Smooth muscle cell (in vitro differentiated cells): Measurements from ENCODE around the gene ATP9A. TPM values are rescaled to one million over a fixed set of nuclear protein-coding genes. Genes with fewer than 3 reads are reported as not detected.

Experiments
- DNase-seq: peaks from one replicate; lab custom pipeline; 2025; ENCODE audit not compliant: unreplicated experiment; lab: John Stamatoyannopoulos, UW
- H2AFZ ChIP-seq: fragments of 200-600 bp; sonication (generic); 2 replicates; pipeline ENCODE4 v1.6.0; 2016; ENCODE audit warnings: antibody characterized with exemption, low read depth, mild to moderate bottlenecking
- H3F3A ChIP-seq: fragments of 200-600 bp; sonication (generic); 2 replicates; pipeline ENCODE4 v1.6.0; 2017; ENCODE audit warnings: antibody characterized with exemption, low read depth
- H3K27ac ChIP-seq: fragments of 200-600 bp; sonication (generic); 2 replicates; pipeline ENCODE4 v1.5.1; 2016; ENCODE audit warnings: low read depth, mild to moderate bottlenecking
- H3K27me3 ChIP-seq: fragments of 200-600 bp; sonication (generic); 2 replicates; pipeline ENCODE4 v1.6.1; 2016; ENCODE audit warnings: low read depth, mild to moderate bottlenecking
- H3K36me3 ChIP-seq: fragments of 200-600 bp; sonication (generic); 2 replicates; pipeline ENCODE4 v1.5.1; 2016; ENCODE audit warnings: low read depth
- H3K4me1 ChIP-seq: fragments of 200-600 bp; sonication (generic); 2 replicates; pipeline ENCODE4 v1.5.1; 2016; ENCODE audit warnings: low read depth
- H3K4me2 ChIP-seq: fragments of 200-600 bp; sonication (generic); 2 replicates; pipeline ENCODE4 v1.6.0; 2016; ENCODE audit warnings: mild to moderate bottlenecking
- H3K4me3 ChIP-seq: fragments of 200-600 bp; sonication (generic); 2 replicates; pipeline ENCODE4 v1.5.1; 2016; ENCODE audit warnings: mild to moderate bottlenecking
- H3K79me2 ChIP-seq: fragments of 200-600 bp; sonication (generic); 2 replicates; pipeline ENCODE4 v1.6.0; 2016; ENCODE audit warnings: low read depth, mild to moderate bottlenecking
- H3K9ac ChIP-seq: fragments of 200-600 bp; sonication (generic); 2 replicates; pipeline ENCODE4 v1.6.0; 2016; ENCODE audit warnings: low read depth
- H3K9me3 ChIP-seq: fragments of 200-600 bp; sonication (generic); replicated peaks from 2 replicates; pipeline ENCODE4 v1.5.1; 2016; ENCODE audit warnings: low read depth
- H4K20me1 ChIP-seq: fragments of 200-600 bp; sonication (generic); 2 replicates; pipeline ENCODE4 v1.6.0; 2016; ENCODE audit warnings: low read depth
- WGBS: methylation state at CpG from one replicate; pipeline ENCODE4 v1.1.7; 2016; ENCODE audit warnings: low lambda C conversion rate; 5-methylcytosine and 5-hydroxymethylcytosine counted together
- polyA plus RNA-seq: library from polyadenylated mRNA; unstranded; fragments of >200 nt; fragmentation: Nextera tagmentation; extraction: Ambion mirVana; gene quantifications from 2 replicates; pipeline ENCODE4 v1.2.1, GENCODE V29; 2016
- total RNA-seq: library from RNA; depleted of rRNA; stranded (reverse); fragments of >200 nt; gene quantifications from 2 replicates; pipeline ENCODE4 v1.2.3, GENCODE V29; 2014
- TF ChIP-seq, protein P1 (sequence below): fragments of 200-600 bp; sonication (generic); IDR thresholded peaks from 2 replicates; pipeline ENCODE4 v1.5.1; 2017; ENCODE audit warnings: borderline replicate concordance, mild to moderate bottlenecking, antibody characterized with exemption; ENCODE audit not compliant: insufficient read depth, poor library complexity, severe bottlenecking

ATP9A gene
- total and polyA plus RNA-seq, 2 experiments from 2014 or later, result 3.4 to 8.0 TPM

DNA sequence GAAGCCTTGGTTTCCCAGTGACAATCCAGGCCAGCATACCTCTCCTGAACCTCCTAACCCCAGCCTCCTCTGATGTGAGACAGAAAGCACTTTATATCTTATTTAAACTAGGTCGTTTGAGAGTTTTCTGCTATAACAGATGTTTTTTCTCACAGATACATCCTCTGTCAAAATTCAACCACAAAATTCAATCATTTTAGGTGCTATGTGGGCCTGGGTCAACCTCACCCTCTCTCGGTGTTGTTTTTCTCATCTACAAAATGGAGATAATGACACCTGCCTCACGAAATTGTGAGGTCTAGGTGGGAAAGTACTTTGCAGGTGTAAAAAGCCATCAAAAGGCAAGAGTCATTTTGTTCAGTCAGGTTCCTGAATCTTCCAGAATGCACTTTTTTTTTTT lies 179.4 kb downstream of the ATP9A start:
- DNase-seq, result no peak
- 81% methylated on average over 3 of the region's 3 CpGs for WGBS

GRCh38 chr20:51587145-51587544 lies 181.0 kb downstream of the ATP9A start:
- H3K4me2 ChIP-seq, result no peak overlapping the region
- H3K36me3 ChIP-seq, result no peaks in the 10 kb centered on the region
- H3K27ac ChIP-seq, result peak overlapping the region; percentile 90
- H3K4me1 ChIP-seq, result no peaks in the 10 kb centered on the region
- no peak overlapping the region for H3K9ac ChIP-seq
- H4K20me1 ChIP-seq, result no peaks in the 10 kb centered on the region
- no peaks in the 10 kb centered on the region for H3K9me3 ChIP-seq
- H2AFZ ChIP-seq, result no peak overlapping the region
- no peak for DNase-seq
- WGBS, result 97% methylated on average over 4 of the region's 4 CpGs
- TF ChIP-seq, protein P1, sequence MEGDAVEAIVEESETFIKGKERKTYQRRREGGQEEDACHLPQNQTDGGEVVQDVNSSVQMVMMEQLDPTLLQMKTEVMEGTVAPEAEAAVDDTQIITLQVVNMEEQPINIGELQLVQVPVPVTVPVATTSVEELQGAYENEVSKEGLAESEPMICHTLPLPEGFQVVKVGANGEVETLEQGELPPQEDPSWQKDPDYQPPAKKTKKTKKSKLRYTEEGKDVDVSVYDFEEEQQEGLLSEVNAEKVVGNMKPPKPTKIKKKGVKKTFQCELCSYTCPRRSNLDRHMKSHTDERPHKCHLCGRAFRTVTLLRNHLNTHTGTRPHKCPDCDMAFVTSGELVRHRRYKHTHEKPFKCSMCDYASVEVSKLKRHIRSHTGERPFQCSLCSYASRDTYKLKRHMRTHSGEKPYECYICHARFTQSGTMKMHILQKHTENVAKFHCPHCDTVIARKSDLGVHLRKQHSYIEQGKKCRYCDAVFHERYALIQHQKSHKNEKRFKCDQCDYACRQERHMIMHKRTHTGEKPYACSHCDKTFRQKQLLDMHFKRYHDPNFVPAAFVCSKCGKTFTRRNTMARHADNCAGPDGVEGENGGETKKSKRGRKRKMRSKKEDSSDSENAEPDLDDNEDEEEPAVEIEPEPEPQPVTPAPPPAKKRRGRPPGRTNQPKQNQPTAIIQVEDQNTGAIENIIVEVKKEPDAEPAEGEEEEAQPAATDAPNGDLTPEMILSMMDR, result no peak
- no peaks in the 10 kb centered on the region for H3K79me2 ChIP-seq
- peaks cover 6% of the 10 kb centered on the region for H3F3A ChIP-seq
- H3K4me3 ChIP-seq, result no peak overlapping the region
- no peaks in the 10 kb centered on the region for H3K27me3 ChIP-seq

More for the DNA sequence above, 179.4 kb downstream of the ATP9A start:
- Histone ChIP-seq H3K79me2 (no peaks in the 10 kb centered on the region), H3K27ac (no peak overlapping the region), H3K4me2 (no peak overlapping the region), H3K36me3 (no peaks in the 10 kb centered on the region), H2AFZ (no peak overlapping the region), H3K27me3 (no peaks in the 10 kb centered on the region), H3F3A (peaks cover 6% of the 10 kb centered on the region), H4K20me1 (no peaks in the 10 kb centered on the region), H3K9ac (no peak overlapping the region), H3K4me3 (no peak overlapping the region), H3K9me3 (no peaks in the 10 kb centered on the region), H3K4me1 (no peaks in the 10 kb centered on the region)
- TF ChIP-seq, protein P1, result no peak

- H3K4me1 ChIP-seq, result no peaks in the 10 kb centered on the region
- no peaks in the 10 kb centered on the region for H3K79me2 ChIP-seq
- no peaks in the 10 kb centered on the region for H3K36me3 ChIP-seq
- 10% methylated on average over 4 of the region's 4 CpGs for WGBS
- peak overlapping the region; percentile 5 for H3K9ac ChIP-seq
- TF ChIP-seq, protein P1, result no peak
- peak overlapping the region; percentile 90 for H3K27ac ChIP-seq
- H2AFZ ChIP-seq, result no peak overlapping the region
- no peaks in the 10 kb centered on the region for H3K27me3 ChIP-seq
- H3K4me3 ChIP-seq, result no peak overlapping the region
- DNase-seq, result no peak
- no peaks in the 10 kb centered on the region for H4K20me1 ChIP-seq
- no peak overlapping the region for H3K4me2 ChIP-seq
- H3K9me3 ChIP-seq, result no peaks in the 10 kb centered on the region
- H3F3A ChIP-seq, result peaks cover 6% of the 10 kb centered on the region
Observed at GRCh38 chr20:51586005-51586440, 182.2 kb downstream of the ATP9A start.

GRCh38 chr20:51585148-51585547 lies 183.0 kb downstream of the ATP9A start:
- H3K27ac ChIP-seq, result peak overlapping the region; percentile 90

More at GRCh38 chr20:51585148-51585547, 183.0 kb downstream of the ATP9A start:
- Histone ChIP-seq H3F3A (peaks cover 6% of the 10 kb centered on the region), H4K20me1 (no peaks in the 10 kb centered on the region), H3K9me3 (no peaks in the 10 kb centered on the region), H3K4me3 (no peak overlapping the region), H3K36me3 (no peaks in the 10 kb centered on the region), H3K4me2 (no peak overlapping the region), H3K4me1 (no peaks in the 10 kb centered on the region), H3K27me3 (no peaks in the 10 kb centered on the region), H3K79me2 (no peaks in the 10 kb centered on the region), H3K9ac (no peak overlapping the region), H2AFZ (no peak overlapping the region)
- 83% methylated on average over 4 of the region's 4 CpGs for WGBS
- no peak for DNase-seq
- TF ChIP-seq, protein P1, result no peak
